ENCODE data around the gene ALX4.

Gene ALX4

GRCh38 chr11:44285756-44286155 is 24.2 kb downstream of the ALX4 start:
- TF ChIP-seq POLR2A (IDR thresholded peaks at IDR 0.05; ENCODE audit: low read depth, low read length) (no peak), TAF1 (IDR thresholded peaks at IDR 0.05; ENCODE audit: borderline replicate concordance, low read depth, low read length) (no peak), POLR2AphosphoS5 (IDR thresholded peaks at IDR 0.05; ENCODE audit: low read depth, low read length) (no peak)
- no peak for DNase-seq (ENCODE audit: insufficient read length)
- no peak for FAIRE-seq

- TF ChIP-seq POLR2A (IDR thresholded peaks at IDR 0.05; ENCODE audit: low read depth, low read length) = no peak
- TF ChIP-seq POLR2AphosphoS5 (IDR thresholded peaks at IDR 0.05; ENCODE audit: low read depth, low read length) = no peak
- TF ChIP-seq TAF1 (IDR thresholded peaks at IDR 0.05; ENCODE audit: borderline replicate concordance, low read depth, low read length) = no peak
- FAIRE-seq (no peak), DNase-seq (ENCODE audit: insufficient read length) (no peak)
Measured at GRCh38 chr11:44282620-44283019, 27.3 kb downstream of the ALX4 start.

DNA sequence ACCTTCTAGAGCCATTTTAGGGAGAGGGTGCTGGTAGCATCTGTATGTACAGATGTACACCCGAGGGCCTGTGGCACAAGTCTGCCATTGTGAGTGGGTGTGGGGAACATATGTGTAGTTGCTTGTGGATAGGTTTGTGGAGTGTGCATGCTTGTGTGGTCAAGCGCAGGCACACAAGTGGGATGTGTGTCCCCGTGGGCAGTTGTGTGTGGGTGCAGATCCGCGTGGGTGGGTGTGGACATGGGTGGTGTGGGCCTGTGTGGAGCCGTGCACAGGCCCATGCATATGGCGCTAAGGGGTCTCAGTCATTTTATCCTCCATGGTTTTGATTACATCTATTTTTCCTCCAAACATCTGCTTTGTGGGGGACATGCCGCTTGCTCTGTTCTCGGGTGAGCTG is 28.8 kb downstream of the ALX4 start:
- TF ChIP-seq TAF1 (IDR thresholded peaks at IDR 0.05; ENCODE audit: borderline replicate concordance, low read depth, low read length) = no peak
- TF ChIP-seq POLR2AphosphoS5 (IDR thresholded peaks at IDR 0.05; ENCODE audit: low read depth, low read length) = no peak
- no peak for TF ChIP-seq POLR2A (IDR thresholded peaks at IDR 0.05; ENCODE audit: low read depth, low read length)
- no peak for FAIRE-seq

GRCh38 chr11:44280257-44280656 is 29.7 kb downstream of the ALX4 start:
- TF ChIP-seq TAF1 (IDR thresholded peaks at IDR 0.05; ENCODE audit: borderline replicate concordance, low read depth, low read length) (no peak), POLR2AphosphoS5 (IDR thresholded peaks at IDR 0.05; ENCODE audit: low read depth, low read length) (no peak), POLR2A (IDR thresholded peaks at IDR 0.05; ENCODE audit: low read depth, low read length) (no peak)
- no peak for DNase-seq (ENCODE audit: insufficient read length)
- FAIRE-seq = no peak

More for the DNA sequence above, 28.8 kb downstream of the ALX4 start:
- no peak for DNase-seq (ENCODE audit: insufficient read length)

DNA sequence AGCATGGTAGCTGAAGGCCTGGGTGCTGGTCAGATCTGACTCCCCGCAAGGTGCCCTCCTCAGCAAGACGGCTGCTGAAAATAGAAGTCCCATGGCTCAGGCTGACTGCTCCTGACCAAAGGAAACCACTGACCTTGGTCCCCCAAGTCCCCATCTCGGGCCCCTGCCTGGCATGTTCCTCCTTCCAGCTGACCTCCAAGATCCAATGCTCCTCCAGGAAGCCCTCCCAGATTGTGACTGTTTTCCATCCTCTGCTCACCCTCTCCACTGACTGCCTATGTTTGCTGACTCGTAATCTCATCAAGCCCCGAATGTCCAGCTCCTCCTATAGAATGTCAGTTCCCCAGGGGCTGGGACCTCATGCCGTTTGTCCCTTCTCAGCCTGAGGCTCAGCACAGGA is 30.5 kb downstream of the ALX4 start:
- no peak for FAIRE-seq

DNA sequence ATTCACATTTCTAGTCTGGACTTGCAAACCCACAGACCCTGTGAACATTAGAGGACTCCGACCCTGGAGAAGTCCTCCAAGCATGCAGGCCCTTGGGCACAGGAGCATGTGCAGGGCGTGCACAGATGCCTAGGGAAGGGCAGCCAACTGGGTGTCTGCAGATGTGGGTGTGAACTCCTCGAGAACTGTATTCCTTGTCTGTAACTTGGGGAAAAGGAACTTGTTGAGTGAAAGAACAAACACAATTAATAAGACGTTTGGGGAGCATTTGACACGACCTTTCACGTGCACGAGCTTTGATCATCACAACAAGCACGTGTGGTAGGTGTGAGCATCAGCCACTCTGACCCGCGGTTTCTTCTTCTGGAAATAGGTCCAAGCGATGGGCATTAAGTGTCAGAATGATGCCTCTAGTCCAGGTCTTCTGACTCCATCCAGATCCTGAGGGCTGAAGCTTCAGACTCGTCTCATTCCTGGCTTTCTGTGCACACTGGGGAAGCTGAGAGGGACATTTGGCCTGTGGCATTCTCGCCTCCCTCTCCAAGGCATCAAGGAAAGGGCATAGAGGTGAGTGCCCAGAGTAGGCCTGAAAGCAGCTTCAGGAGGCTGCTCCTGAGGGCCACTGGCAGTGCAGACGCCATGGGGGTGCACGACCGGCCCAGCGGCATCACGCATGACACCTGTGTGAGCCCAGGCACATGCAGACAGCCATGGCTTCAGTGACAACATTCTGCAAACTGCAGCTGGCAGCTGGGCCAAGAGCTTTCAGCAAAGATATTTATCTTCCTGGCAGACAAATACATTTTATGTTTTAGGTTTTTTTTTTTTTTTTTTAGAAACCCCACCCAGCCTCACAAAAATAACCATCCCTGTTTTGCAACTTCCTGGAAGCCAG is 32.5 kb downstream of the ALX4 start:
- no peak for DNase-seq (ENCODE audit: insufficient read length)
- TF ChIP-seq POLR2AphosphoS5 (IDR thresholded peaks at IDR 0.05; ENCODE audit: low read depth, low read length) (no peak), POLR2A (IDR thresholded peaks at IDR 0.05; ENCODE audit: low read depth, low read length) (no peak)
- no peak for FAIRE-seq

More for the DNA sequence above, 30.5 kb downstream of the ALX4 start:
- TF ChIP-seq POLR2AphosphoS5 (IDR thresholded peaks at IDR 0.05; ENCODE audit: low read depth, low read length) (no peak), POLR2A (IDR thresholded peaks at IDR 0.05; ENCODE audit: low read depth, low read length) (no peak), TAF1 (IDR thresholded peaks at IDR 0.05; ENCODE audit: borderline replicate concordance, low read depth, low read length) (no peak)
- no peak for DNase-seq (ENCODE audit: insufficient read length)

DNA sequence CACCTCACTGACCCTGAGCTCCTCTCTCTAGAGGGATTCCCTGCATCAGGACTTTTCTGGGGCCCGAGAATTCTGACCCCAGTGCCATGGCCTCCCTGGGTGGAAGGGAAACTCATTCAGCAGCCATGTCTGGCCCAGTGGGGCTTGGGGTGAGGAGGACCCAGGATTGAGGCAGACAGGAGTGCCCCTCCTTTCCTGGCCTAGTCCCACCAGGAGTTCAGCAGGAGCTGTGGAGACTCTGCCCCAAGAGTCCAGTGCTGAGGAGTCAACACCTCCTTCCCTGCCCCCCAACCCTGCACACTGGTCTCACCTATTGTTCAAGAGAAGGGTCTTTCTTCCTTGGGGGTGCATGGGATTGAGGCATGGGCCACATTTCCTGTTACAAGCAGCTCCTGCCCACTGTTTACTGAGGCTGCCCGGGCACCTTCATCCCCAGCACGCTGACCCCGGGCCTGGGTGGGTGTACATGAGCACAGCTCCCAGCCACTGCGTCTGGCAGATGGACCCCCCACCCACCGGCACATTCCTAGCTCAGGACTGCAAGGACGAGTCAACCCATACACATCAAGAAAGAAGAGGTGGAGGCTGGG is 33.9 kb downstream of the ALX4 start:
- DNase-seq (ENCODE audit: insufficient read length) (no peak), FAIRE-seq (no peak)
- TF ChIP-seq POLR2A (IDR thresholded peaks at IDR 0.05; ENCODE audit: low read depth, low read length) (no peak), POLR2AphosphoS5 (IDR thresholded peaks at IDR 0.05; ENCODE audit: low read depth, low read length) (no peak), TAF1 (IDR thresholded peaks at IDR 0.05; ENCODE audit: borderline replicate concordance, low read depth, low read length) (no peak)

DNA sequence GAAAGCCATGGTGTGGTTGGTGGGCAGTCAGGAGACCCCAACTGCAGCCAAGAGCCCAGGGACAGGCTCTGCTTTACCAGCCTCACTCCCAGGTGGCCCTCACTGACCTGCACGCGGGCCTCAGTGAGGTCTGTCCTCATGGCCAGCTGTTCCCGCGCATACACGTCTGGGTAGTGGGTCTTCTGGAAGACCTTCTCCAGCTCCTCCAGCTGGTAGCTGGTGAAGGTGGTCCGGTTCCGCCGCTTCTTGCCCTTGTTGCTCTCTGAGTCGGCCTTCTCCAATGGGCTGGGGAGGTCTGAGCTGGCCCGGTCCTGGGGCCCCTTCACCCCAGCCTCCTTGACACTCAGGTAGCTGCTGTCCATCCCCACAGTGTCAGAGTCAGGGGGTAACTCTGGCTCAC is 34.7 kb downstream of the ALX4 start:
- TF ChIP-seq POLR2A (IDR thresholded peaks at IDR 0.05; ENCODE audit: low read depth, low read length) (no peak), TAF1 (IDR thresholded peaks at IDR 0.05; ENCODE audit: borderline replicate concordance, low read depth, low read length) (no peak), POLR2AphosphoS5 (IDR thresholded peaks at IDR 0.05; ENCODE audit: low read depth, low read length) (no peak)
- DNase-seq (ENCODE audit: insufficient read length) = no peak
- no peak for FAIRE-seq

GRCh38 chr11:44274404-44274803 is 35.5 kb downstream of the ALX4 start:
- no peak for FAIRE-seq
- DNase-seq (ENCODE audit: insufficient read length) = no peak
- TF ChIP-seq POLR2AphosphoS5 (IDR thresholded peaks at IDR 0.05; ENCODE audit: low read depth, low read length) (no peak), POLR2A (IDR thresholded peaks at IDR 0.05; ENCODE audit: low read depth, low read length) (no peak), TAF1 (IDR thresholded peaks at IDR 0.05; ENCODE audit: borderline replicate concordance, low read depth, low read length) (no peak)

- DNase-seq (ENCODE audit: insufficient read length) (no peak), FAIRE-seq (no peak)
- TF ChIP-seq TAF1 (IDR thresholded peaks at IDR 0.05; ENCODE audit: borderline replicate concordance, low read depth, low read length) = no peak
- TF ChIP-seq POLR2AphosphoS5 (IDR thresholded peaks at IDR 0.05; ENCODE audit: low read depth, low read length) = no peak
- no peak for TF ChIP-seq POLR2A (IDR thresholded peaks at IDR 0.05; ENCODE audit: low read depth, low read length)
Measured at GRCh38 chr11:44271286-44271685, 38.7 kb downstream of the ALX4 start.

GRCh38 chr11:44270403-44271273 is 39.3 kb downstream of the ALX4 start:
- TF ChIP-seq POLR2AphosphoS5 (IDR thresholded peaks at IDR 0.05; ENCODE audit: low read depth, low read length) = no peak
- TF ChIP-seq POLR2A (IDR thresholded peaks at IDR 0.05; ENCODE audit: low read depth, low read length) = no peak
- no peak for TF ChIP-seq TAF1 (IDR thresholded peaks at IDR 0.05; ENCODE audit: borderline replicate concordance, low read depth, low read length)
- DNase-seq (ENCODE audit: insufficient read length) = no peak
- FAIRE-seq = no peak

All from GM12892 (cell line).